Endothelial cell of umbilical vein (primary cell): ENCODE results near the gene GIMAP2. TPM values are rescaled to one million over a fixed set of nuclear protein-coding genes. Genes with fewer than 3 reads are reported as not detected.

Source experiments
- BruUV-seq: library from RNA; stranded (reverse); fragments of 400-500 nt; replicated peaks from 2 replicates; lab custom pipeline; 2021; lab: Mats Ljungman, UMichigan
- CTCF ChIA-PET: fragments of 300-600, 350-600 bp; sonication (Branson Sonifier 250); formaldehyde crosslinking; loops from one replicate; lab custom pipeline; 2021; ENCODE audit warnings: antibody characterized with exemption, inconsistent platforms; lab: Charles Lee
- POLR2A ChIA-PET: fragments of 300-600, 350-600 bp; sonication (Branson Sonifier 250); formaldehyde crosslinking; loops from one replicate; lab custom pipeline; 2021; ENCODE audit warnings: antibody characterized with exemption, inconsistent platforms; lab: Charles Lee
- DNase-seq: peaks from one replicate; pipeline ENCODE4 v3.0.0-alpha.2; 2011; ENCODE audit warnings: low read depth, low spot score
- FAIRE-seq: peaks from 2 replicates; lab custom pipeline; 2011; peaks lifted over from hg19 to GRCh38; lab: Jason Lieb, UNC
- H2AFZ ChIP-seq: 2 replicates; pipeline ENCODE4 v1.6.0; 2012; ENCODE audit warnings: low read depth, low read length, control low read depth, inconsistent platforms
- H3K27ac ChIP-seq: 2 replicates; pipeline ENCODE4 v1.5.1; 2011; ENCODE audit warnings: low read depth, mild to moderate bottlenecking, control low read depth, low read length, moderate library complexity; ENCODE audit not compliant: insufficient read depth
- H3K27me3 ChIP-seq, 2 experiments: 2 replicates each; pipeline versions ENCODE4 v1.6.0 to v1.6.1; 2011; ENCODE audit warnings: low read length in 2 of 2, mixed read lengths in 1 of 2; ENCODE audit not compliant: control insufficient read depth in 2 of 2, insufficient read depth in 2 of 2
- H3K36me3 ChIP-seq, 2 experiments: 2 replicates in 1 of 2; 3 replicates in 1 of 2; pipeline ENCODE4 v1.5.1; 2011; ENCODE audit warnings: low read length in 2 of 2, mild to moderate bottlenecking in 1 of 2, moderate library complexity in 1 of 2; ENCODE audit not compliant: control insufficient read depth in 2 of 2, insufficient read depth in 2 of 2; ENCODE audit errors: extremely low read depth in 1 of 2
- H3K4me1 ChIP-seq: 3 replicates; pipeline ENCODE4 v1.5.1; 2011; ENCODE audit warnings: mild to moderate bottlenecking, low read length; ENCODE audit not compliant: control insufficient read depth, insufficient read depth; ENCODE audit errors: extremely low read depth
- H3K4me2 ChIP-seq: 2 replicates; pipeline ENCODE4 v1.6.1; 2011; ENCODE audit warnings: low read length, control low read depth, mixed read lengths; ENCODE audit not compliant: insufficient read depth
- H3K4me3 ChIP-seq, 3 experiments: fragments of 200-600 bp in 1 of 3; sonication (generic), shearing (Covaris generic) in 1 of 3; replicated peaks in 1 of 3; 2 replicates each; pipeline ENCODE4 v1.5.1; 2011 to 2016; ENCODE audit warnings: control low read depth in 3 of 3, low read length in 3 of 3, mild to moderate bottlenecking in 2 of 3, inconsistent platforms in 1 of 3, low read depth in 1 of 3, moderate library complexity in 1 of 3; ENCODE audit not compliant: insufficient read depth in 1 of 3
- H3K79me2 ChIP-seq: 2 replicates; pipeline ENCODE4 v1.6.0; 2012; ENCODE audit warnings: low read length, inconsistent platforms; ENCODE audit not compliant: control insufficient read depth, insufficient read depth
- H3K9ac ChIP-seq: replicated peaks from 2 replicates; pipeline ENCODE3; 2011; ENCODE audit warnings: low read length, control low read depth; ENCODE audit not compliant: insufficient read depth; ENCODE audit errors: extremely low read depth
- H3K9me1 ChIP-seq: replicated peaks from 3 replicates; pipeline ENCODE4 v1.6.0; 2011; ENCODE audit warnings: mild to moderate bottlenecking, low read length; ENCODE audit not compliant: control insufficient read depth, insufficient read depth; ENCODE audit errors: extremely low read depth
- H3K9me3 ChIP-seq: replicated peaks from 2 replicates; pipeline ENCODE4 v1.5.1; 2012; ENCODE audit warnings: low read length, inconsistent platforms; ENCODE audit not compliant: control insufficient read depth, insufficient read depth
- H4K20me1 ChIP-seq: replicated peaks from 2 replicates; pipeline ENCODE3; 2011; ENCODE audit warnings: mild to moderate bottlenecking, low read length; ENCODE audit not compliant: control insufficient read depth, insufficient read depth; ENCODE audit errors: extremely low read depth
- CTCF ChIP-seq, 2 donors: IDR thresholded peaks; 1 replicate in 1 of 2; 2 replicates in 1 of 2; pipeline ENCODE4 v1.5.1; 2011; ENCODE audit warnings: low read length in 2 of 2, mild to moderate bottlenecking in 2 of 2, moderate library complexity in 2 of 2, control low read depth in 1 of 2, inconsistent platforms in 1 of 2, low read depth in 1 of 2; ENCODE audit not compliant: insufficient read depth in 1 of 2; ENCODE audit errors: extremely low read depth in 1 of 2
- EZH2 ChIP-seq: IDR thresholded peaks from 2 replicates; pipeline ENCODE4 v1.6.1; 2012; ENCODE audit warnings: borderline replicate concordance, low read depth, mild to moderate bottlenecking, moderate library complexity, low read length, inconsistent platforms; ENCODE audit not compliant: severe bottlenecking
- FOS ChIP-seq: IDR thresholded peaks from 2 replicates; pipeline ENCODE4 v1.6.1; 2011; ENCODE audit warnings: mild to moderate bottlenecking, low read length, moderate library complexity, borderline replicate concordance; ENCODE audit not compliant: insufficient read depth
- GATA2 ChIP-seq: IDR thresholded peaks from 2 replicates; pipeline ENCODE4 v1.7.0; 2011; ENCODE audit warnings: low read depth, mild to moderate bottlenecking, moderate library complexity, mixed read lengths, low read length; ENCODE audit not compliant: insufficient read length, insufficient read depth
- JUN ChIP-seq: IDR thresholded peaks from 2 replicates; pipeline ENCODE4 v1.6.1; 2011; ENCODE audit warnings: borderline replicate concordance, low read depth; ENCODE audit not compliant: insufficient read length, insufficient read depth
- MAX ChIP-seq: IDR thresholded peaks from 2 replicates; pipeline ENCODE4 v1.6.1; 2011; ENCODE audit not compliant: insufficient read depth, insufficient read length
- MYC ChIP-seq: IDR thresholded peaks from one replicate; pipeline ENCODE4 v1.6.1; 2011; ENCODE audit warnings: mild to moderate bottlenecking, low read depth, low read length
- POLR2A ChIP-seq: IDR thresholded peaks from 2 replicates; pipeline ENCODE4 v1.6.1; 2012; ENCODE audit warnings: low read depth, mild to moderate bottlenecking, control low read depth, low read length
- POLR2AphosphoS5 ChIP-seq: IDR thresholded peaks from 2 replicates; pipeline ENCODE4 v1.6.1; 2012; ENCODE audit warnings: low read depth, mild to moderate bottlenecking, control low read depth, low read length, moderate library complexity; ENCODE audit not compliant: insufficient read depth
- dilution Hi-C: fragments of 300-500 bp; cut with MboI; formaldehyde crosslinking; loops from one replicate; pipeline ENCODE4 v1.15.0; 2019; ENCODE audit warnings: low sequenced_read_pairs; ENCODE audit not compliant: extremely low pct_ligation_motif_present
- intact Hi-C: fragments of 100-400 bp; cut with micrococcal nuclease; formaldehyde crosslinking; loops from one replicate; pipeline ENCODE4 v1.10.0; 2022
- polyA plus RNA-seq, 4 experiments: library from polyadenylated mRNA; depleted of rRNA in 3 of 4; stranded (reverse) in 3 of 4; unstranded in 1 of 4; fragments of >200 nt; gene quantifications; 2 replicates each; pipeline versions ENCODE4 v1.2.1 to v1.2.3, GENCODE V29; 2011 to 2012; ENCODE audit warnings: missing spikeins in 1 of 4
- total RNA-seq: library from RNA; stranded (reverse); gene quantifications from 2 replicates; pipeline ENCODE4 v1.2.3, GENCODE V29; 2021

The GIMAP2 gene
- total and polyA plus RNA-seq, 2 donors (not counting 3 experiments of a cell fraction or from before 2014, with no cell fraction given) = 21.3 to 27.9 TPM

DNA sequence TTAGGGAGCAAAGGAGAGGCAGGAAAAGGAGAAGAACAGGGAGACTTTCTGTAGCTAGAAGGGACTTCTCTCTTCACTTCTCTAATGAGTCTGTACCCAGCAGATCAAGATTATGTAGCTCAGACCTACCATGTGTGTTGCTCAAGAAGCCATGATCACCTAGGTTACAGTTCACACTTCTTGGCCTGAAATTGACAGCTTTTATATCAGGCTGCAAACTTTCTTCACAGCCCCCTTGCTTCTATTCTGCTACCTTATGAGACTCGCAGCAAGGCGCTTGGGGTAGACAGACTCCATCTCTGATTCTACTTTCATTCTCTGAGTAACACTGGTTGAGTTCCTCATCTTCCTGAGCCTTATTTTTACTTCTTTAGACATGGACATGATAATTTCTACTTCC is 19.6 kb upstream of the GIMAP2 start:
- Histone ChIP-seq H2AFZ (no peak overlapping the region), H3K9ac (no peak overlapping the region), H3K4me3 (no peak overlapping the region), H4K20me1 (no peaks in the 10 kb centered on the region), H3K27ac (no peak overlapping the region), H3K4me2 (no peak overlapping the region), H3K9me3 (no peaks in the 10 kb centered on the region), H3K79me2 (no peaks in the 10 kb centered on the region), H3K4me1 (no peaks in the 10 kb centered on the region), H3K9me1 (no peaks in the 10 kb centered on the region), H3K36me3 (no peaks in the 10 kb centered on the region), H3K27me3 (no peaks in the 10 kb centered on the region)
- FAIRE-seq (no peak), DNase-seq (no peak)
- dilution Hi-C loops (no loop called here), intact Hi-C loops (no loop called here)
- CTCF ChIA-PET = interaction anchor here (1.0 kb wide), 1 partner anchor 20 kb away, joined by 3 read pairs; the partner anchor contains the start of gene GIMAP2
- no TSS peak for BruUV-seq
- POLR2A ChIA-PET = no interaction called here
- TF ChIP-seq MAX (no peak), FOS (no peak), POLR2A (no peak), CTCF (IDR thresholded peaks at IDR 0.05; ENCODE audit: extremely low read depth in 1 of 2, insufficient read depth in 1 of 2, low read depth in 1 of 2, low read length in 2 of 2) (no peak), JUN (no peak), MYC (no peak), EZH2 (no peak), POLR2AphosphoS5 (no peak), GATA2 (no peak)
